GM12864 (cell line): ENCODE data around the gene PLOD3.

Experiments used
- DNase-seq: peaks from one replicate; pipeline ENCODE4 v3.0.0-alpha.2; 2011; ENCODE audit warnings: low read depth
- H3K4me3 ChIP-seq: 2 replicates; pipeline ENCODE4 v1.5.1; 2011; ENCODE audit warnings: mild to moderate bottlenecking, low read depth, low read length, control low read depth
- TF ChIP-seq, protein P1 (sequence below): IDR thresholded peaks from 2 replicates; pipeline ENCODE4 v1.5.1; 2011; ENCODE audit warnings: low read depth, mild to moderate bottlenecking, moderate library complexity, low read length, control low read depth, inconsistent platforms; ENCODE audit errors: missing control alignments

PLOD3 gene

DNA sequence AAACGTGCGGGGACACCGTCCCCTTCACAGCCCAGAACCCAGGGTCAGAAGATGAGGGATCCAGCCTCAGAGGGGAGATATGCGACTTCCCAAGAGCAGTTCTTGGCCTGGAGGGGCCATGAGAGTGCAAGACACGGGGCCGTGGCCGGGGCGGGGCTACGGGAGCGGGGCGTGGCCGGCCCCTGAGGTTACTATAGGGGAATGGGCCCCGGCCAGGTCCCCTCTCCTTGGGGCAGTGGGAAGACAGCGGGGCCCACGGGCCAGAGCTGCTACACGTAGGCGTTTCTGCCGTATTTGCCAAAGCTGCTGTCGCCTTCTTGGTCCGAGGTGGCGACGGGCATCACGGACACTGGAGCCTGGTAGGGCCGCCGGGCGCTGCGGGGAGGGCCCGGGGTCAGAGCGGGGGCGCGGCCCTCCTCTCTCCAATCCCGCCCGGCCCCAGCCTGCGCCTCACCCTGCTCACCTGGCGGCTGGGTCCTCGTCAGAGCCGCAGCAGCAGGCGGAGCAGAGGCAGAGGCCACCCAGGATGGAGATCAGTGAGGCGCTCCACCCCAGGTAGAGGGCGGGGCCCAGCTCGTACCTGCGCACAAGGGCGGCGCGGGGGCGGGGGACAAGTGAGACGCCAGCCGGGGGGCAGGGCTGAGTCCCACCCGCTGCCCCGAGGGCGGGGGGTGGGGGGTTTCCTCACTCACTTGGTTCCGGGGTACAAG, 14.9 kb upstream of the PLOD3 start:
- DNase-seq, result no peak
- H3K4me3 ChIP-seq, result no peak overlapping the region
- TF ChIP-seq, protein P1, sequence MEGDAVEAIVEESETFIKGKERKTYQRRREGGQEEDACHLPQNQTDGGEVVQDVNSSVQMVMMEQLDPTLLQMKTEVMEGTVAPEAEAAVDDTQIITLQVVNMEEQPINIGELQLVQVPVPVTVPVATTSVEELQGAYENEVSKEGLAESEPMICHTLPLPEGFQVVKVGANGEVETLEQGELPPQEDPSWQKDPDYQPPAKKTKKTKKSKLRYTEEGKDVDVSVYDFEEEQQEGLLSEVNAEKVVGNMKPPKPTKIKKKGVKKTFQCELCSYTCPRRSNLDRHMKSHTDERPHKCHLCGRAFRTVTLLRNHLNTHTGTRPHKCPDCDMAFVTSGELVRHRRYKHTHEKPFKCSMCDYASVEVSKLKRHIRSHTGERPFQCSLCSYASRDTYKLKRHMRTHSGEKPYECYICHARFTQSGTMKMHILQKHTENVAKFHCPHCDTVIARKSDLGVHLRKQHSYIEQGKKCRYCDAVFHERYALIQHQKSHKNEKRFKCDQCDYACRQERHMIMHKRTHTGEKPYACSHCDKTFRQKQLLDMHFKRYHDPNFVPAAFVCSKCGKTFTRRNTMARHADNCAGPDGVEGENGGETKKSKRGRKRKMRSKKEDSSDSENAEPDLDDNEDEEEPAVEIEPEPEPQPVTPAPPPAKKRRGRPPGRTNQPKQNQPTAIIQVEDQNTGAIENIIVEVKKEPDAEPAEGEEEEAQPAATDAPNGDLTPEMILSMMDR, result no peak

DNA sequence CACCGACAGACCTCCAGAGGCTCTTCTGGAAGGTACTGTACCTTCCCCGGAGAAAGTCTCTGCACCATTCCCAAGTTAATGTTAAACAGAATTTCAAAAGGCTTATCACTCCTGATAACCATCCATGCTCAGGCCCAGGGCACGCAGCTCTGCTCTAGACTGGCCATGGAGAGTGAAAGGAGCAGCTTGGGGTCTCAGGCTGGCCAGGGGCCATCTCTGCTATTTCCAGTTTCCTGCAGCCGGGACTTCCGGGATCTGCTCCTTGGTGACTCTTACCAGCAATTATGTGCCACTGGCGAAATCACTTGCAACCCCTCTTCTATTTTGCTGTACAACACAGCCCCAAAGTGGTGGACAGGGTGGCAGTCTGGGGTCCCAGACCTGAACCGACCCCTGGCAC, 14.3 kb upstream of the PLOD3 start:
- no peak overlapping the region for H3K4me3 ChIP-seq
- TF ChIP-seq, protein P1, result no peak
- DNase-seq, result no peak

DNA sequence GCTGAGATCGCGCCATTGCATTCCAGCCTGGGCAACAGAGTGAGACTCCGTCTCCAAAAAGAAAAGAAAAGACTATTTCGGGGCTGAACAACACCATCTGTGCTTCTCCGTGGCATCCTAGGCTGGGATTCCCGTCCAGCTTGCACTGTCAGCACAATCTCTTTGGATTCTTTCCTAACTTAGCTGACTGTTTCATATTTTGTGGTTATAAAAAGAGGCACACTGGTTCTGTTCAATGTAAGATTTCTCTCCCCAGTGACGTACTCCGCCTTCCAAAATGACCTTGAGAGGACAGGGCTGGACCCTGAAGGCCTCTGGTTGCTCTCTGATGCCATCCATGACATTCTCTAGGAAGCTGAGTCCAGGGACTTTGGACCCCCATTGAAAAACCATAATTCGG, 9.3 kb upstream of the PLOD3 start:
- TF ChIP-seq, protein P1, result no peak
- no peak for DNase-seq

DNA sequence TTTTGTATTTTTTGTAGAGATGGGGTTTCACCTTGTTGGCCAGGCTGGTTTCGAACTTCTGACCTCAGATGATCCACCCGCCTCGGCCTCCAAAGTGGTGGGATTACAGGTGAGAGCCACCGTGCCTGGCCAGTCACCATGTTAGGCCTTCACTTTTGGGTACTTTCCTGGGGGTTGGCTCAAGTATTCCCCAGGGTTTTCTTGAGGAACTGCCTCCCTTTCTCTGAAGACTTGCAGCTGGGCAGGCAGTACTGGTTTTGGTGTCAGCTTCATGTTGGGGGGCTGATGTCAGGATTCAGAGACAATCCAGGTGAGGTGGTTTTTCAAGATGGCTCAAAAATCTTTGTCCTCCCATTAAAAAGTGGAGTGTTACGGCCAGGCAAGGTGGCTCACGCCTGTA, 8.3 kb upstream of the PLOD3 start:
- DNase-seq, result no peak
- TF ChIP-seq, protein P1, result no peak

More for the DNA sequence above, 9.3 kb upstream of the PLOD3 start:
- H3K4me3 ChIP-seq, result no peak overlapping the region

DNA sequence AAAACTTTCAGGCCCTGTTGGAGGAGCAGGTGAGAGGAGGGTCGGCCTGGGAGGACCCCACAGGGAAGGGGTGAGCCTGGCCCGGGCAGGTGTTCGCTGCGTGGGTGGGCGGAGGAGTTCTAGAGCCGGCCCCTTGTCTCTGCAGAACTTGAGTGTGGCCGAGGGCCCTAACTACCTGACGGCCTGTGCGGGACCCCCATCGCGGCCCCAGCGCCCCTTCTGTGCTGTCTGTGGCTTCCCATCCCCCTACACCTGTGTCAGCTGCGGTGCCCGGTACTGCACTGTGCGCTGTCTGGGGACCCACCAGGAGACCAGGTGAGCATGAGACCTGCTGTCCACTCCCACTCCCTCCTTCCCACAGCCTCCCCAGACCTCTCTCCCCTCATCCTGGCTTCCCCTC, 6.1 kb upstream of the PLOD3 start:
- no peak for DNase-seq
- TF ChIP-seq, protein P1, result no peak
- no peak overlapping the region for H3K4me3 ChIP-seq

More for the DNA sequence above, 8.3 kb upstream of the PLOD3 start:
- no peak overlapping the region for H3K4me3 ChIP-seq

DNA sequence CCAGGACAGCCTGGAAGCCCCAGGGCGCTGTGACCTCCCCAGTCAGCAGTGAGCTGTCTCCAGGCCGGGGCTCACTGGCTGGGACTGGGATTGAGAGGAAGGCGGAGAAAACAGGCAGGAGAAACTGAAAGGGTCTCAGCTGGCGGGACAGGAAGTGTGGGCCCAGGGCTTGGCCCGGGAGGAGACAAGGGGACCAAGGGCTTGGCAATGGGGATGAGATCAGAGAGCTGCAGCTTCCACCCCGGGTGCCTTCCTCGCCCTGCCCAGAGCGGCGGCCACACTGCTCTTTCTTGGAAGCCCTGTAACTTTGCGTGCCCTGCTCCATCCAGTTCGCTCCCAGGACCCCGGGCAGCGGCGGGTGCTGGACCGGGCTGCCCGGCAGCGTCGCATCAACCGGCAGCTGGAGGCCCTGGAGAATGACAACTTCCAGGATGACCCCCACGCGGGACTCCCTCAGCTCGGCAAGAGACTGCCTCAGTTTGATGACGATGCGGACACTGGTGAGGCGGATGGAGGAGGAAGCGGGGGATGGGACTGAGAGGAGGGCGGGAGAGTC, 5.0 kb upstream of the PLOD3 start:
- no peak for DNase-seq
- no peak overlapping the region for H3K4me3 ChIP-seq
- TF ChIP-seq, protein P1, result no peak

DNA sequence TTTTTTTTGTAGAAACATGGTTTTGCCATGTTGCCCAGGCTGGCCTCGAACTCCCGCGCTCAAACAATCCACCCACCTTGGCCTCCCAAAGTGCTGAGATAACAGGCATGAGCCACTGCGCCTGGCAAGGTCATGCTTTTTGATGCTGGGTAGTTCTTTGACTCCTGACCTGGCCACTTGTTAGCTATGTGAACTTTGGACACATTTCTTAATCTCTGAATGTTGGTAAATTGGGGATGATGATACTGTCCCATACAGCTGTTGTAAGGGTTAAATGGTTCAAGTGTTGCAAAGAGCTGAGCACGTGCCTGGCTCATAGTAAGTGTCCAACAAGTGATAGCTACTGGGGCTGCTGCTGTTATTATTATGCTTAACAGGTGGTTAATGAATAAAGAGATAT, 2.9 kb upstream of the PLOD3 start:
- H3K4me3 ChIP-seq, result no peak overlapping the region
- TF ChIP-seq, protein P1, result no peak
- no peak for DNase-seq
